IMR-90 (cell line): ENCODE data around the gene SMYD2. TPM values are rescaled to one million over a fixed set of nuclear protein-coding genes. Genes with fewer than 3 reads are reported as not detected.

Experiments used
- ATAC-seq: fragments of 200-7000 bp; cut with Tn5 transposase; 2 replicates; pipeline ENCODE4 v1.9.1; 2020; ENCODE audit warnings: low read depth, mild to moderate bottlenecking, moderate library complexity
- BruUV-seq: library from RNA; stranded (reverse); fragments of 400-500 nt; replicated peaks from 2 replicates; lab custom pipeline; 2021; lab: Mats Ljungman, UMichigan
- CTCF ChIA-PET: fragments of 300-600 bp; formaldehyde crosslinking; extraction: SDS; loops from one replicate; lab custom pipeline; 2021; ENCODE audit warnings: antibody characterized with exemption; lab: Yijun Ruan, JAX
- POLR2A ChIA-PET: fragments of 300-600 bp; sonication (Branson Sonifier 250); formaldehyde crosslinking; loops from one replicate; lab custom pipeline; 2022; ENCODE audit warnings: antibody characterized with exemption; ENCODE audit not compliant: unreplicated experiment; lab: Charles Lee
- DNase-seq: peaks from one replicate; pipeline ENCODE4 v3.0.0; 2013
- H2AFZ ChIP-seq: replicated peaks from 2 replicates; pipeline ENCODE3; 2013; ENCODE audit warnings: low read length, mild to moderate bottlenecking; ENCODE audit not compliant: poor library complexity
- H2AK5ac ChIP-seq: 2 replicates; pipeline ENCODE4 v1.6.1; 2013; ENCODE audit warnings: low read depth, low read length, inconsistent platforms
- H2AK9ac ChIP-seq: replicated peaks from 2 replicates; pipeline ENCODE3; 2013; ENCODE audit warnings: mild to moderate bottlenecking, low read depth, low read length, moderate library complexity; ENCODE audit not compliant: poor library complexity
- H2BK120ac ChIP-seq: 2 replicates; pipeline ENCODE4 v1.6.1; 2013; ENCODE audit warnings: low read depth, low read length, inconsistent platforms
- H2BK15ac ChIP-seq: 3 replicates; pipeline ENCODE4 v1.6.1; 2013; ENCODE audit warnings: low read depth, low read length, inconsistent platforms
- H2BK20ac ChIP-seq: 2 replicates; pipeline ENCODE4 v1.6.1; 2013; ENCODE audit warnings: low read depth, mild to moderate bottlenecking, inconsistent platforms, low read length, moderate library complexity
- H2BK5ac ChIP-seq: 2 replicates; pipeline ENCODE4 v1.6.1; 2013; ENCODE audit warnings: mild to moderate bottlenecking, low read depth, low read length, inconsistent platforms; ENCODE audit not compliant: poor library complexity, severe bottlenecking
- H3K14ac ChIP-seq: replicated peaks from 2 replicates; pipeline ENCODE4 v1.6.1; 2013; ENCODE audit warnings: low read depth, low read length, inconsistent platforms
- H3K18ac ChIP-seq: 2 replicates; pipeline ENCODE4 v1.6.1; 2013; ENCODE audit warnings: low read depth, low read length, control low read depth
- H3K23ac ChIP-seq: 2 replicates; pipeline ENCODE4 v1.6.1; 2013; ENCODE audit warnings: low read depth, low read length, inconsistent platforms
- H3K27ac ChIP-seq: 2 replicates; pipeline ENCODE4 v1.5.1; 2013; ENCODE audit warnings: mild to moderate bottlenecking, control low read depth, low read length; ENCODE audit not compliant: insufficient read depth
- H3K27me3 ChIP-seq: 2 replicates; pipeline ENCODE4 v1.6.1; 2013; ENCODE audit warnings: low read length; ENCODE audit not compliant: control insufficient read depth, insufficient read depth
- H3K36me3 ChIP-seq: 2 replicates; pipeline ENCODE4 v1.6.1; 2013; ENCODE audit warnings: low read length, mixed read lengths; ENCODE audit not compliant: control insufficient read depth, insufficient read depth
- H3K4ac ChIP-seq: 2 replicates; pipeline ENCODE4 v1.6.1; 2013; ENCODE audit warnings: low read depth, low read length, inconsistent platforms
- H3K4me1 ChIP-seq: 2 replicates; pipeline ENCODE4 v1.6.1; 2013; ENCODE audit warnings: low read length, mixed read lengths; ENCODE audit not compliant: control insufficient read depth, insufficient read depth
- H3K4me2 ChIP-seq: 2 replicates; pipeline ENCODE4 v1.6.1; 2013; ENCODE audit warnings: low read depth, mild to moderate bottlenecking, control low read depth, low read length, moderate library complexity
- H3K4me3 ChIP-seq: 2 replicates; pipeline ENCODE4 v1.5.1; 2013; ENCODE audit warnings: low read depth, mild to moderate bottlenecking, control low read depth, low read length, moderate library complexity; ENCODE audit not compliant: insufficient read depth
- H3K56ac ChIP-seq: 2 replicates; pipeline ENCODE4 v1.6.1; 2013; ENCODE audit warnings: low read length, inconsistent platforms; ENCODE audit not compliant: insufficient read depth; ENCODE audit errors: extremely low read depth
- H3K79me1 ChIP-seq, 2 experiments: 2 replicates each; pipeline ENCODE4 v1.6.1; 2013; ENCODE audit warnings: low read length in 2 of 2, inconsistent platforms in 1 of 2, low read depth in 1 of 2
- H3K9ac ChIP-seq: 2 replicates; pipeline ENCODE4 v1.6.1; 2013; ENCODE audit warnings: low read depth, low read length, control low read depth
- H3K9me1 ChIP-seq: 2 replicates; pipeline ENCODE4 v1.6.1; 2013; ENCODE audit warnings: low read length, inconsistent platforms; ENCODE audit not compliant: insufficient read depth
- H3K9me3 ChIP-seq: 2 replicates; pipeline ENCODE4 v1.6.1; 2013; ENCODE audit warnings: low read length; ENCODE audit not compliant: control insufficient read depth, insufficient read depth
- H4K20me1 ChIP-seq: 2 replicates; pipeline ENCODE4 v1.6.1; 2013; ENCODE audit warnings: low read length, inconsistent platforms; ENCODE audit not compliant: insufficient read depth
- H4K5ac ChIP-seq: 2 replicates; pipeline ENCODE4 v1.6.1; 2013; ENCODE audit warnings: mild to moderate bottlenecking, low read depth, low read length, control low read depth
- H4K8ac ChIP-seq, 2 experiments: 2 replicates each; pipeline ENCODE4 v1.6.1; 2013; ENCODE audit warnings: low read depth in 2 of 2, low read length in 2 of 2, control low read depth in 1 of 2, inconsistent platforms in 1 of 2
- H4K91ac ChIP-seq: 2 replicates; pipeline ENCODE4 v1.6.1; 2013; ENCODE audit warnings: low read depth, low read length, inconsistent platforms; ENCODE audit not compliant: insufficient read depth
- ELK1 ChIP-seq: fragments of 150-350 bp; IDR thresholded peaks from 2 replicates; pipeline ENCODE4 v1.6.1; 2016; ENCODE audit warnings: low read depth, mild to moderate bottlenecking, low read length, moderate library complexity, borderline replicate concordance
- RFX5 ChIP-seq: IDR thresholded peaks from 2 replicates; pipeline ENCODE4 v1.8.0; 2012; ENCODE audit warnings: low read depth, mild to moderate bottlenecking, low read length, moderate library complexity
- WGBS, 2 experiments: methylation state at CpG; one replicate each; pipeline versions ENCODE4 v1.1.5 to v1.1.7; 2013; ENCODE audit warnings: missing lambda C conversion rate in 2 of 2; ENCODE audit not compliant: insufficient read length in 1 of 2; ENCODE audit errors: extremely low coverage in 2 of 2; 5-methylcytosine and 5-hydroxymethylcytosine counted together
- dilution Hi-C: fragments of 300-500 bp; cut with HindIII; formaldehyde crosslinking; loops from one replicate; pipeline ENCODE4 v1.14.3; 2018; ENCODE audit warnings: low sequenced_read_pairs; ENCODE audit not compliant: unreplicated experiment
- in situ Hi-C: fragments of 300-500 bp; cut with MboI; formaldehyde crosslinking; loops from 3 replicates; pipeline ENCODE4 v1.14.3; 2019; ENCODE audit warnings: low sequenced_read_pairs, inconsistent platforms, mixed read lengths
- intact Hi-C: fragments of 100-400 bp; cut with micrococcal nuclease; formaldehyde crosslinking; loops from 2 replicates; pipeline ENCODE4 v1.10.0; 2022
- polyA plus RNA-seq, 3 experiments: library from polyadenylated mRNA; depleted of rRNA; stranded (reverse); fragments of >200 nt; gene quantifications; 2 replicates each; pipeline ENCODE4 v1.2.3, GENCODE V29; 2012; ENCODE audit warnings: low replicate concordance in 1 of 3
- total RNA-seq: library from RNA; depleted of rRNA; stranded (reverse); fragments of >200 nt; gene quantifications from 2 replicates; pipeline ENCODE4 v1.2.3, GENCODE V29; 2012

The SMYD2 gene
- total and polyA plus RNA-seq, 2 of the 4 experiments (the other 2 are of a cell fraction) = 32.7 to 61.7 TPM

- Histone ChIP-seq H3K23ac (no peak overlapping the region), H2AK5ac (no peak overlapping the region), H3K4ac (no peak overlapping the region), H3K14ac (no peak overlapping the region), H3K56ac (no peak overlapping the region), H3K36me3 (peaks cover 46% of the 10 kb centered on the region), H4K8ac (no peak overlapping the region), H2AK9ac (no peak overlapping the region), H4K20me1 (no peaks in the 10 kb centered on the region), H3K4me1 (no peaks in the 10 kb centered on the region), H4K5ac (no peak overlapping the region), H3K9ac (no peak overlapping the region), H2AFZ (no peak overlapping the region), H3K9me1 (peaks cover 4% of the 10 kb centered on the region), H4K91ac (no peak overlapping the region), H3K4me2 (no peak overlapping the region), H3K27ac (no peak overlapping the region), H2BK15ac (no peak overlapping the region), H2BK120ac (no peak overlapping the region), H3K9me3 (no peaks in the 10 kb centered on the region), H2BK20ac (no peak overlapping the region), H3K27me3 (no peaks in the 10 kb centered on the region), H2BK5ac (no peak overlapping the region), H3K18ac (no peak overlapping the region), H3K79me1 (peaks cover 21 to 46% of the 10 kb centered on the region in 2 experiments), H3K4me3 (no peak overlapping the region)
- no peak for ATAC-seq
- no peak for DNase-seq
- ChIA-PET POLR2A (no interaction called here), CTCF (no interaction called here)
- BruUV-seq = no TSS peak
- in situ Hi-C loops = loop anchor here (5.0 kb wide), 1 partner anchor 201 kb away; no protein-coding TSS in a partner anchor
- no peak for TF ChIP-seq RFX5
- TF ChIP-seq ELK1 = no peak
- WGBS, 2 experiments = 90% methylated on average over 1 of the region's 7 CpGs; no CpG with 5 or more reads in 1 of the 2 experiments
- intact Hi-C loops = no loop called here
- dilution Hi-C loops = no loop called here
Observed at GRCh38 chr1:214386333-214386732, 105.4 kb downstream of the SMYD2 start.
